ENCODE results near the gene USP22. TPM values are rescaled to one million over a fixed set of nuclear protein-coding genes. Genes with fewer than 3 reads are reported as not detected.

USP22 gene
- total and polyA plus RNA-seq, 2 of the 4 experiments (the other 2 are of a cell fraction): 161 to 319 TPM

DNA sequence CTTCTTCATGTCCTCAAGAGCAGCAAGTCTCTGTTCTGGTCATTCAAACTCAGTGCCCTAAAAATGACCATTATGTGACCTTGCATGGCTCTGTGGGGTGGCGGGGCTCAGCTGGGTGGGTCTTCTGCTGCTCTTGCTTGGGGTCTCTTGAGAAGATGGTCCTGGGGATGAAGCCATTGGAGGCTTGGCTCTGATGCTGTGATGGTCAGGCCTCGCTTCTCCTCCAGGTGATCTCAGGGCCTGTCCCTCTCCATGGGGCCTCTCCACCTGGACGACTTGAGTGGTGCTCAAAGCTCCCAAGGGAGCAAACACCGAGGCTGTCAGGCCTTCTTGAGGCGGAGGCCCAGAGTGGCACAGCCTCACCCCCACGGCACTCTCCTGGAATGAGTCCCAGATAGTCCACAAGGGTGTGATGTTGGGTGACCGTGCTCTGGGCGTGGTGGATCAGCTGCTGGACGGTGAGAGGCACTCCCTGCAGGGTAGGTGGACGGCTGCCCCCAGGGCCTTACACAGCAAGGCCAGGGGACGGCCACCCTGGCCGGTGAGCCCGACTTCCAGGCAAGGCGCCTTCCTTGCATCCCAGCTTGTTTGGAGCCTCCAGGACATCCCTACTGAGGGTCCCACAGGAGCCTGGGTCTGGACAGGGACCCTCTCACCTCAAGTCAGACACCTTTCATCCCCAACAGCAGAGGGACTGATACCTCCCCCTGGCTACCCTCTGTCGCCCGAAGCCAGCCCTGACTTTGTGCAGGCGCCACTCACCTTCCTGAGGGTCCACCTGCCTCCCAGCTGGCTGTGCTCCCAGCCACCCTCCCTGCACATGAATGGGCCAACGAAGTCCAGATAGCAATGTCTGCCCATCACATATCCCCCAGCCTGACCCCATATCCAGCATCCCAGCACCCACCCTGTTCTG is 48.7 kb downstream of the USP22 start:
- Histone ChIP-seq H4K20me1 (ENCODE audit: insufficient read depth, low read length) (peaks cover 23% of the 10 kb centered on the region), H3K23ac (ENCODE audit: low read depth, low read length) (no peak overlapping the region), H3K4me3 (ENCODE audit: insufficient read depth, low read depth, low read length) (no peak overlapping the region), H3K27me3 (ENCODE audit: control insufficient read depth, insufficient read depth, low read length) (peaks cover 3% of the 10 kb centered on the region; the same call in 1 of the 2 replicates), H2BK120ac (ENCODE audit: low read depth, low read length) (no peak overlapping the region), H3K79me1 (ENCODE audit: low read depth in 1 of 2, low read length in 2 of 2) (peaks cover 2 to 13% of the 10 kb centered on the region in 2 experiments; a peak in 3 of 4 replicates), H3K14ac (replicated peaks; ENCODE audit: low read depth, low read length) (no peak overlapping the region), H3K4me1 (ENCODE audit: control insufficient read depth, insufficient read depth, low read length) (peaks cover 4% of the 10 kb centered on the region; the same call in 1 of the 2 replicates), H4K8ac (ENCODE audit: low read depth in 2 of 2, low read length in 2 of 2) (no peak overlapping the region), H3K36me3 (ENCODE audit: control insufficient read depth, insufficient read depth, low read length) (peaks cover 12% of the 10 kb centered on the region), H4K5ac (ENCODE audit: low read depth, low read length) (no peak overlapping the region), H4K91ac (ENCODE audit: insufficient read depth, low read depth, low read length) (no peak overlapping the region), H2AK5ac (ENCODE audit: low read depth, low read length) (no peak overlapping the region), H3K9me1 (ENCODE audit: insufficient read depth, low read length) (peaks cover 22% of the 10 kb centered on the region), H2BK5ac (ENCODE audit: low read depth, low read length, poor library complexity, severe bottlenecking) (no peak overlapping the region), H2AK9ac (replicated peaks; ENCODE audit: low read depth, low read length, poor library complexity) (no peak overlapping the region), H3K27ac (ENCODE audit: insufficient read depth, low read length) (no peak overlapping the region), H3K9ac (ENCODE audit: low read depth, low read length) (no peak overlapping the region), H2BK20ac (ENCODE audit: low read depth, low read length) (no peak overlapping the region), H3K9me3 (ENCODE audit: control insufficient read depth, insufficient read depth, low read length) (no peaks in the 10 kb centered on the region), H3K56ac (ENCODE audit: extremely low read depth, insufficient read depth, low read length) (no peak overlapping the region), H3K4me2 (ENCODE audit: low read depth, low read length) (no peak overlapping the region), H3K4ac (ENCODE audit: low read depth, low read length) (no peak overlapping the region), H2BK15ac (ENCODE audit: low read depth, low read length) (no peak overlapping the region), H2AFZ (replicated peaks; ENCODE audit: low read length, poor library complexity) (no peak overlapping the region), H3K18ac (ENCODE audit: low read depth, low read length) (no peak overlapping the region)
- no peak for DNase-seq
- in situ Hi-C loops (cut with MboI; ENCODE audit: low sequenced_read_pairs): loop anchor here (5.0 to 10.0 kb wide), 2 partner anchors 87 to 189 kb away; no protein-coding TSS in a partner anchor
- ChIA-PET POLR2A (ENCODE audit: unreplicated experiment) (no interaction called here), CTCF (interaction anchor here (1.1 kb wide), 1 partner anchor 193 kb away, joined by 3 read pairs; no protein-coding TSS in a partner anchor)
- BruUV-seq (replicated peaks): no TSS peak
- no peak for TF ChIP-seq CHD1 (IDR thresholded peaks at IDR 0.05; ENCODE audit: low read depth, low read length)
- TF ChIP-seq, protein P1, sequence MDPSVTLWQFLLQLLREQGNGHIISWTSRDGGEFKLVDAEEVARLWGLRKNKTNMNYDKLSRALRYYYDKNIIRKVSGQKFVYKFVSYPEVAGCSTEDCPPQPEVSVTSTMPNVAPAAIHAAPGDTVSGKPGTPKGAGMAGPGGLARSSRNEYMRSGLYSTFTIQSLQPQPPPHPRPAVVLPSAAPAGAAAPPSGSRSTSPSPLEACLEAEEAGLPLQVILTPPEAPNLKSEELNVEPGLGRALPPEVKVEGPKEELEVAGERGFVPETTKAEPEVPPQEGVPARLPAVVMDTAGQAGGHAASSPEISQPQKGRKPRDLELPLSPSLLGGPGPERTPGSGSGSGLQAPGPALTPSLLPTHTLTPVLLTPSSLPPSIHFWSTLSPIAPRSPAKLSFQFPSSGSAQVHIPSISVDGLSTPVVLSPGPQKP (IDR thresholded peaks at IDR 0.05; ENCODE audit: borderline replicate concordance, low read depth, low read length): no peak
- no peak for TF ChIP-seq RCOR1 (IDR thresholded peaks at IDR 0.05; ENCODE audit: insufficient replicate concordance, low read length)
- no peak for TF ChIP-seq CEBPB (IDR thresholded peaks at IDR 0.05; ENCODE audit: low read depth, low read length)
- TF ChIP-seq RFX5 (IDR thresholded peaks at IDR 0.05; ENCODE audit: low read depth, low read length): no peak
- no peak for TF ChIP-seq MXI1 (IDR thresholded peaks at IDR 0.05; ENCODE audit: borderline replicate concordance, low read depth, low read length)
- TF ChIP-seq SMC3 (IDR thresholded peaks at IDR 0.05; ENCODE audit: low read depth, low read length): no peak
- TF ChIP-seq, protein P2, sequence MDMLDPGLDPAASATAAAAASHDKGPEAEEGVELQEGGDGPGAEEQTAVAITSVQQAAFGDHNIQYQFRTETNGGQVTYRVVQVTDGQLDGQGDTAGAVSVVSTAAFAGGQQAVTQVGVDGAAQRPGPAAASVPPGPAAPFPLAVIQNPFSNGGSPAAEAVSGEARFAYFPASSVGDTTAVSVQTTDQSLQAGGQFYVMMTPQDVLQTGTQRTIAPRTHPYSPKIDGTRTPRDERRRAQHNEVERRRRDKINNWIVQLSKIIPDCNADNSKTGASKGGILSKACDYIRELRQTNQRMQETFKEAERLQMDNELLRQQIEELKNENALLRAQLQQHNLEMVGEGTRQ (IDR thresholded peaks at IDR 0.05; ENCODE audit: low read depth, low read length): no peak
- no peak for TF ChIP-seq RAD21 (IDR thresholded peaks at IDR 0.05; ENCODE audit: low read length)
- 87% methylated on average over 7 of the region's 18 CpGs; no CpG with 5 or more reads in 1 of the 2 experiments for WGBS, 2 experiments (ENCODE audit: extremely low coverage in 2 of 2, insufficient read length in 1 of 2)
- intact Hi-C loops (cut with micrococcal nuclease): loop anchor here (1.0 to 10.0 kb wide), 6 partner anchors 57 to 1002 kb away; no protein-coding TSS in a partner anchor
- no peak for ATAC-seq (ENCODE audit: low read depth)
- dilution Hi-C loops (cut with HindIII; ENCODE audit: low sequenced_read_pairs, unreplicated experiment): no loop called here
